ENCODE measurements around the gene TMEM256. TPM values are rescaled to one million over a fixed set of nuclear protein-coding genes. Genes with fewer than 3 reads are reported as not detected.

TMEM256 gene
- total RNA-seq, 1 donor from 2014 or later, result 54.7 TPM

DNA sequence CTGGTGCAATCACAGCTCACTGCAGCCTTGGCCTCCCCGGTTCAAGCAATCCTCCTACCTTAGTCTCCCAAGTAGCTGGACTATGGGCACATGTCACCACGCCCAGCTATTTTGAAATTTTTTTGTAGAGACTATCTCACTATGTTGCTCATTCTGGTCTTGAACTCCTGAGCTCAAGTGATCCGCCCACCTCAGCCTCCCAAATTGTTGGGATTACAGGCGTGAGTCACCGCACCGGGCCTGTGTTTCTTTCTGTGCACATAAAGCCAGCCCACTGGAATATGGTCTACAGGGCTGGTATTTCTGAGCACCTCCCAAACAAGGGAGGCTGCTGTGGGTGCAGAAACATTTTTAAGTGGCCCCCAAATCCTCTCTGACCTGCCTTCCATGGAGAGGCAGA lies 40.6 kb downstream of the TMEM256 start:
- Mint-ChIP-seq H3K4me3 (no peak overlapping the region), H3K4me1 (ENCODE audit: low read depth) (no peaks in the 10 kb centered on the region), H3K27me3 (ENCODE audit: insufficient read depth) (peaks cover 3% of the 10 kb centered on the region), H3K27ac (no peak overlapping the region), H3K9me3 (no peaks in the 10 kb centered on the region), H3K36me3 (ENCODE audit: low read depth) (no peaks in the 10 kb centered on the region)
- no peak for DNase-seq (ENCODE audit: low spot score)
- intact Hi-C loops (cut with micrococcal nuclease), result no loop called here

DNA sequence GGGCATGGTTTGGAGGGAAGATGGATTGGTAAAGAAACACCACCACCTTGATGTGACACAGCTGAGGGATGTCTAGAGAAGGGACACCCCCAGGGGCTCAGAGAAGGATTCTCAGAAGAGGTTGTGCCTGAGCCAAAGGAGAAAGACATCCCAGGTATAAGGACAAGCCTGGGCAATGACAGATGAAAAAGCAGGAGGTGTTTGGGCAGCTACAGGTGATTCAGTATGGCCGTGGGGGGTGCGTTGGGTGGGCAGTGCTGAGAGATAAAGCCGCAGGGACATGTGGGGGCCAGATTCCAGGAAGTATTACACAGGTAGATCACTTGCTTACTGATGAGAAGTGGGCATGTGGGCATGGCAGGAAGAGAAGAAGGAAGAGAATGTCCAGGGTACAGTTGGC lies 42.0 kb downstream of the TMEM256 start:
- H3K36me3 Mint-ChIP-seq (ENCODE audit: low read depth), result no peaks in the 10 kb centered on the region
- H3K4me1 Mint-ChIP-seq (ENCODE audit: low read depth), result no peaks in the 10 kb centered on the region
- intact Hi-C loops (cut with micrococcal nuclease), result no loop called here
- H3K4me3 Mint-ChIP-seq, result no peak overlapping the region
- no peak for DNase-seq (ENCODE audit: low spot score)
- H3K27me3 Mint-ChIP-seq (ENCODE audit: insufficient read depth), result peaks cover 3% of the 10 kb centered on the region
- H3K9me3 Mint-ChIP-seq, result no peaks in the 10 kb centered on the region
- no peak overlapping the region for H3K27ac Mint-ChIP-seq

DNA sequence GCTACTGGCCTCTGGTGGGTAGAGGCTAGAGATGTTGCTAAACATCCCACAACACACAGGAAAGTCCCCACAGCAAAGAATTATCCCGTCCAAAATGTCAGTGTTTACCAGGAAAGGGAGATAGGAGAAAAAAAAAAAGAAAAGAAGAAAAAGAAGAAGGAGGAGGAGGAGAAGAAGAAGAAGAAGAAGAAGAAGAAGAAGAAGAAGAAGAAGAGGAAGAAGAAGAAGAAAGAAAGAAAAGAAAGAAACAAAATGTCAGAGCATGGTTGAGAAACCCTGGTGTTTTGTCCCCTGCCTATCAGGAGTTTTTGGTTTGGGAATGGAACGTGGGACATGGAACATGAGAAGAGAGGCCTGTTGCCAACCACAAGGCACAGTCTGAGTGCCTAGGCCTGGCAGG lies 46.5 kb downstream of the TMEM256 start:
- Mint-ChIP-seq H3K9me3 (no peaks in the 10 kb centered on the region), H3K27ac (no peak overlapping the region), H3K36me3 (ENCODE audit: low read depth) (peaks cover 4% of the 10 kb centered on the region), H3K4me1 (ENCODE audit: low read depth) (peaks cover 27% of the 10 kb centered on the region), H3K4me3 (no peak overlapping the region), H3K27me3 (ENCODE audit: insufficient read depth) (peaks cover 3% of the 10 kb centered on the region)
- DNase-seq (ENCODE audit: low spot score), result no peak
- intact Hi-C loops (cut with micrococcal nuclease), result loop anchor here (5.0 kb wide), 1 partner anchor 145 kb away; no protein-coding TSS in a partner anchor

DNA sequence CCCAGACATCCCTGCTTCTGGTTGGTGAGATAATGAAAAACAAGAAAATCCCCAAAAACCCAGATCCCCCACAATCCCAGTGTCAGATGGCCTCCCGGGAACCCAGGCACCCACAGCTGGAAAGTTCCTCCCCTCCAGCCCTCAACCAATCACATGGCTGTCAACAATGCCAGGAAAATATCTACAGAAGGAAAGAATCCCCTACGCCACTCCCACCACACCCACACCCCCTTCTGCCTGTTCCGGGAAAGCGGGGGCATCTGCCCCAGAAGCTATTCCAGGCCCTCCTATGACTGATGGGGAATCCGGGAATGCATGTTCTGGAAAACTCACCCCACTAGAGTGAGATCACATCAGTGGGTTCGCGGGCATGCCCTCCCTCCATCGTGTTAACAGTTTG lies 47.1 kb downstream of the TMEM256 start:
- H3K27ac Mint-ChIP-seq, result no peak overlapping the region

DNA sequence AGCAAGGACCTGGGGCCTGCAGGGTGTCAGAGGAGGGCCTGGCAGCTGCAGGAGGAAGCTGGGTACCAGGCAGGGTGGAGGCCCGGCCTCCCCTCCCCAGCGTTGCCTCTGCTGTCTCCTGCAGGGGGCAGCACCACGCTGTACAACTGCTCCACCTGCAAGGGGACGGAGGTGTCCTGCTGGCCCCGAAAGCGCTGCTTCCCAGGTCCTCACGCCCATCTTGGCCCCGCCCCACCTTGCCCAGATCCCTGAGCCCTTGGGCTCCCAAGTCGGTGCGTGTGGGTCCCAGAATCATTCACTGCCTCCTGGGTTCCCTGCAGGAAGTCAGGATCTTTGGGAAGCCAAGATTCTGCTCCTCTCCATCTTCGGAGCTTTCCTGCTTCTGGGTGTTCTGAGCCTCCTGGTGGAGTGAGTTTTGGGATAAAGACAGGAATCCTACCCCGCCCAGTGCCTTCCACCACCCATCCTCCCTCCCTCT lies 47.8 kb downstream of the TMEM256 start:
- Mint-ChIP-seq H3K9me3 (no peaks in the 10 kb centered on the region), H3K4me3 (no peak overlapping the region), H3K36me3 (ENCODE audit: low read depth) (peaks cover 8% of the 10 kb centered on the region), H3K27ac (no peak overlapping the region), H3K27me3 (ENCODE audit: insufficient read depth) (no peaks in the 10 kb centered on the region), H3K4me1 (ENCODE audit: low read depth) (peaks cover 29% of the 10 kb centered on the region)
- peak; percentile 82 for DNase-seq (ENCODE audit: low spot score)
- intact Hi-C loops (cut with micrococcal nuclease), result loop anchor here (1.0 to 5.0 kb wide), 4 partner anchors 48 to 205 kb away; partner anchors contain the start of genes SENP3 and TMEM256

More for the DNA sequence above, 47.1 kb downstream of the TMEM256 start:
- no peak for DNase-seq (ENCODE audit: low spot score)
- H3K4me1 Mint-ChIP-seq (ENCODE audit: low read depth), result peaks cover 29% of the 10 kb centered on the region
- peaks cover under 1% of the 10 kb centered on the region for H3K27me3 Mint-ChIP-seq (ENCODE audit: insufficient read depth)
- H3K4me3 Mint-ChIP-seq, result no peak overlapping the region
- H3K9me3 Mint-ChIP-seq, result no peaks in the 10 kb centered on the region
- peaks cover 5% of the 10 kb centered on the region for H3K36me3 Mint-ChIP-seq (ENCODE audit: low read depth)
- intact Hi-C loops (cut with micrococcal nuclease), result loop anchor here (1.0 to 5.0 kb wide), 4 partner anchors 48 to 205 kb away; partner anchors contain the start of genes SENP3 and TMEM256

DNA sequence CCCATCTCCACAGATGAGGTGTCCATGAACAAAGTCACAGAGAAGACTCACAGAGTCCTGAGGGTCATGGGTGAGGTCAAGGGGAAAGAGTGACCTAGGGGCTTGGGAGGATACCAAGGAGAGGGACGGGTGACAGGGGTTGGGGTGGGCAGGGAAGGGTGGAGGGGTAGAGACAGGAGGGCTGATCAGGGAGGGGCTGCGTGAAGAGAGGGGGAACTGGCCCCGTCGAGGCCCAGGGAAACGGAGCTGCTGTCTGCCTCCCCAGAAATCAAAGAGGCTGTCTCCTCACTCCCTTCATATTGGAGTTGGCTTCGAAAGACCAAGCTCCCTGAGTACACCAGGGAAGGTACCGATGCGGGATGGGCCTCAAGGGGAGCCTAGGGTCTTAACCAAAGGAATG lies 48.3 kb downstream of the TMEM256 start:
- H3K4me3 Mint-ChIP-seq, result no peak overlapping the region
- intact Hi-C loops (cut with micrococcal nuclease), result loop anchor here (5.0 kb wide), 1 partner anchor 147 kb away; no protein-coding TSS in a partner anchor
- H3K27ac Mint-ChIP-seq, result no peak overlapping the region

DNA sequence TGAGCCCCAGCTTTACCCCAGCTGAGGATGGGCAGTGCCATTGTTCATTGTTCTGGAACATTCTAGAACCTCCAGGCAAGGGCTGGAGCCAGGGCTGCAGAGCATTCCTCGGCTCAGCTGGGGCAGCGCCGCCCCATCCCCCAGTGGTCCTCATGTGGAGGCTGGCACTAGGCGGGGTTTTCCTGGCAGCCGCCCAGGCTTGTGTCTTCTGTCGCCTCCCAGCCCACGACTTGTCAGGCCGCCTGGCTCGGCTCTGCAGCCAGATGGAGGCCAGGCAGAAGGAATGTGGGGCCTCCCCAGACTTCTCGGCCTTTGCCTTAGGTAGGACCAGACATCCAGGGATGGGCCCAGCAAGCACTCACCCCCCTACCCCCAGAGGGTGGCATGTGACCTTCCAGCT lies 48.8 kb downstream of the TMEM256 start, which contains the start of gene TMEM95:
TSS of gene TMEM95 (plus strand) at position 104 of the 400 bp plus-strand sequence. CDS start at position 153, 49 bp downstream.
- H3K4me1 Mint-ChIP-seq (ENCODE audit: low read depth), result peaks cover 29% of the 10 kb centered on the region
- no peak for DNase-seq (ENCODE audit: low spot score)
- H3K27ac Mint-ChIP-seq, result peak within 1 kb of the TSS; percentile 55
- peak within 1 kb of the TSS; percentile 21 for H3K4me3 Mint-ChIP-seq
- H3K36me3 Mint-ChIP-seq (ENCODE audit: low read depth), result peaks cover 8% of the 10 kb centered on the region
- H3K27me3 Mint-ChIP-seq (ENCODE audit: insufficient read depth), result no peaks in the 10 kb centered on the region
- no peaks in the 10 kb centered on the region for H3K9me3 Mint-ChIP-seq
- intact Hi-C loops (cut with micrococcal nuclease), result loop anchor here (5.0 kb wide), 1 partner anchor 147 kb away; no protein-coding TSS in a partner anchor

More for the DNA sequence above, 48.3 kb downstream of the TMEM256 start:
- peaks cover 8% of the 10 kb centered on the region for H3K36me3 Mint-ChIP-seq (ENCODE audit: low read depth)
- DNase-seq (ENCODE audit: low spot score), result no peak
- no peaks in the 10 kb centered on the region for H3K27me3 Mint-ChIP-seq (ENCODE audit: insufficient read depth)
- no peaks in the 10 kb centered on the region for H3K9me3 Mint-ChIP-seq
- H3K4me1 Mint-ChIP-seq (ENCODE audit: low read depth), result peaks cover 29% of the 10 kb centered on the region

DNA sequence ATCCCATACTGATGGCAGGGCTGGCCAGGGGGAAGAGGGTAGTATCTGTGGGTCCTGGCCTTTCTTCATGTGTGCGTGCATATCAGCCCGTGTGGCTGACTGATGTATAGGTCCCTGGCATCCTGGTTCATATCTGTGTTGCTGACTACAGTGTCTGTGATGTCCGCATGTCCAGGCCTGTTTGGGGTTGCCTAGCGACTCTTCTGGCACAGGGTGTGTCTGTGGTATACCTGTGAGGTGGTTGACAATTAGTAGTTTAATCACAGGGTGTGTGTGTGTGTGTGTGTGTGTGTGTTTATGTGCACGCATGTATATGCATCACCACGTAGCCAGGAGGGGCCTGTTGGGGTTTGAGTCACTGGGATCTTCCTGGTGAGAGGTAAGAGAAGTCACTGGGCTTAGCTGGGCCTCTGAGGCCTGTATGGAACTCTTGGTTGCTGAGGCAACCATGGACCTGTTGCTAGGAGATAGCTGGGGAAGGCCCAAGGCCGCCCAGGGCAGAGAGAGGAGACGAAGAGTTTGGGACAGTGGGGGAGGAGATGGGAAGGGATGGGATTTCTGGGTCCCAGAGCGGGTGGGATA lies 49.5 kb downstream of the TMEM256 start:
- Mint-ChIP-seq H3K4me3 (peak overlapping the region; percentile 21), H3K9me3 (no peaks in the 10 kb centered on the region), H3K27ac (peak overlapping the region; percentile 55), H3K27me3 (ENCODE audit: insufficient read depth) (no peaks in the 10 kb centered on the region), H3K36me3 (ENCODE audit: low read depth) (peaks cover 12% of the 10 kb centered on the region), H3K4me1 (ENCODE audit: low read depth) (peaks cover 35% of the 10 kb centered on the region)
- DNase-seq (ENCODE audit: low spot score), result no peak
- intact Hi-C loops (cut with micrococcal nuclease), result loop anchor here (5.0 kb wide), 1 partner anchor 128 kb away; the partner anchor contains the start of genes POLR2A and SLC35G6

Other genes starting within 250 kb of the TMEM256 start
- 1.1 and 1.6 TPM in 2 replicates for gene ASGR1, start 224.7 kb downstream of the TMEM256 start, total RNA-seq
- 15.3 and 15.5 TPM in 2 replicates for gene DLG4, start 184.3 kb downstream of the TMEM256 start, total RNA-seq
- 287 and 294 TPM in 2 replicates for gene ACADVL, start 184.2 kb downstream of the TMEM256 start, total RNA-seq
- 70.0 and 73.5 TPM in 2 replicates for gene DVL2, start 169.6 kb downstream of the TMEM256 start, total RNA-seq
- gene PHF23, start 164.6 kb downstream of the TMEM256 start, total RNA-seq, result 52.5 and 55.4 TPM in 2 replicates
- gene GABARAP, start 161.6 kb downstream of the TMEM256 start, total RNA-seq, result 146 and 148 TPM in 2 replicates
- 191 and 193 TPM in 2 replicates for gene CTDNEP1, start 152.4 kb downstream of the TMEM256 start, total RNA-seq
- gene ELP5, start 151.9 kb downstream of the TMEM256 start, total RNA-seq, result 73.6 and 75.5 TPM in 2 replicates
- 0.15 and 0.60 TPM in 2 replicates for gene CLDN7, start 141.6 kb downstream of the TMEM256 start, total RNA-seq
- 0.17 and 0.31 TPM in 2 replicates for gene SLC2A4, start 122.4 kb downstream of the TMEM256 start, total RNA-seq
- 0.36 TPM in 1 of 2 replicates, not detected in the other for gene YBX2, start 109.5 kb downstream of the TMEM256 start, total RNA-seq
- 1,241 and 1,262 TPM in 2 replicates for gene EIF5A, start 96.5 kb downstream of the TMEM256 start, total RNA-seq
- 52.3 and 59.0 TPM in 2 replicates for gene GPS2, start 88.7 kb downstream of the TMEM256 start, total RNA-seq
- gene NEURL4, start 74.8 kb downstream of the TMEM256 start, total RNA-seq, result 57.1 and 60.9 TPM in 2 replicates
- 260 and 266 TPM in 2 replicates for gene ACAP1, start 67.6 kb downstream of the TMEM256 start, total RNA-seq
- 5.3 TPM in 2 replicates for gene KCTD11, start 51.9 kb downstream of the TMEM256 start, total RNA-seq
- gene TMEM95, start 48.9 kb downstream of the TMEM256 start, total RNA-seq, result 0.17 TPM in 1 of 2 replicates, not detected in the other
- gene TNK1, start 23.0 kb downstream of the TMEM256 start, total RNA-seq, result 3.8 and 4.9 TPM in 2 replicates
- gene PLSCR3, start 9.6 kb downstream of the TMEM256 start, total RNA-seq, result 77.1 and 78.2 TPM in 2 replicates
- gene NLGN2, start 3.7 kb upstream of the TMEM256 start, total RNA-seq, result 2.3 and 2.7 TPM in 2 replicates
- gene SPEM1, start 16.2 kb upstream of the TMEM256 start, total RNA-seq, result not detected in 2 replicates
- not detected in 2 replicates for gene SPEM2, start 21.5 kb upstream of the TMEM256 start, total RNA-seq
- gene SPEM3, start 24.8 kb upstream of the TMEM256 start, total RNA-seq, result not detected in 2 replicates
- 12.3 and 14.0 TPM in 2 replicates for gene TMEM102, start 31.3 kb upstream of the TMEM256 start, total RNA-seq
- gene FGF11, start 35.4 kb upstream of the TMEM256 start, total RNA-seq, result 5.3 and 6.4 TPM in 2 replicates
- gene CHRNB1, start 41.0 kb upstream of the TMEM256 start, total RNA-seq, result 6.6 and 7.0 TPM in 2 replicates
- 15.1 and 16.0 TPM in 2 replicates for gene ZBTB4, start 75.5 kb upstream of the TMEM256 start, total RNA-seq
- gene SLC35G6, start 77.3 kb upstream of the TMEM256 start, total RNA-seq, result not detected in 2 replicates
- gene POLR2A, start 80.3 kb upstream of the TMEM256 start, total RNA-seq, result 221 and 223 TPM in 2 replicates
- gene TNFSF12, start 145.0 kb upstream of the TMEM256 start, total RNA-seq, result 18.6 and 26.5 TPM in 2 replicates
- 2.2 and 3.3 TPM in 2 replicates for gene TNFSF13, start 154.7 kb upstream of the TMEM256 start, total RNA-seq
- gene SENP3, start 157.8 kb upstream of the TMEM256 start, total RNA-seq, result 102 and 104 TPM in 2 replicates
- 2.4 and 3.3 TPM in 2 replicates for gene CD68, start 175.5 kb upstream of the TMEM256 start, total RNA-seq
- gene MPDU1, start 179.8 kb upstream of the TMEM256 start, total RNA-seq, result 108 and 111 TPM in 2 replicates
- 0.20 and 0.78 TPM in 2 replicates for gene SOX15, start 186.0 kb upstream of the TMEM256 start, total RNA-seq
- 59.5 and 63.6 TPM in 2 replicates for gene FXR2, start 210.8 kb upstream of the TMEM256 start, total RNA-seq
- 23.8 and 24.0 TPM in 2 replicates for gene SAT2, start 223.7 kb upstream of the TMEM256 start, total RNA-seq
- 0.20 TPM in 1 of 2 replicates, not detected in the other for gene SHBG, start 226.0 kb upstream of the TMEM256 start, total RNA-seq
- gene ATP1B2, start 246.8 kb upstream of the TMEM256 start, total RNA-seq, result 0.54 TPM in 2 replicates